Fibroblast of mammary gland (primary cell): Measurements from ENCODE around the gene SFRP2.

Experiments used
- DNase-seq: peaks from one replicate; pipeline ENCODE4 v3.0.0-alpha.2; 2010; ENCODE audit warnings: low read depth
- H3K4me3 ChIP-seq: 2 replicates; pipeline ENCODE4 v1.5.1; 2011; ENCODE audit warnings: low read depth, mild to moderate bottlenecking, low read length, moderate library complexity; ENCODE audit not compliant: control insufficient read depth
- CTCF ChIP-seq: conservative IDR thresholded peaks from 2 replicates; pipeline ENCODE4 v1.5.1; 2011; ENCODE audit warnings: low read depth, low read length, inconsistent platforms; ENCODE audit not compliant: control insufficient read depth, insufficient read depth

SFRP2 gene

GRCh38 chr4:153757407-153757806 lies 31.5 kb downstream of the SFRP2 start:
- H3K4me3 ChIP-seq = no peak overlapping the region
- DNase-seq = no peak

GRCh38 chr4:153755186-153755585 lies 33.7 kb downstream of the SFRP2 start:
- no peak overlapping the region for H3K4me3 ChIP-seq
- no peak for DNase-seq
- TF ChIP-seq CTCF = no peak

More at GRCh38 chr4:153757407-153757806, 31.5 kb downstream of the SFRP2 start:
- TF ChIP-seq CTCF = no peak

- peak; percentile 82 for DNase-seq
- peak; percentile 87 for TF ChIP-seq CTCF
Measured at GRCh38 chr4:153750197-153750817, 38.6 kb downstream of the SFRP2 start.

GRCh38 chr4:153748378-153748777 lies 40.5 kb downstream of the SFRP2 start:
- peak; percentile 88 for DNase-seq
- no peak overlapping the region for H3K4me3 ChIP-seq

More at GRCh38 chr4:153750197-153750817, 38.6 kb downstream of the SFRP2 start:
- H3K4me3 ChIP-seq = no peak overlapping the region

GRCh38 chr4:153747406-153747955 lies 41.4 kb downstream of the SFRP2 start:
- no peak overlapping the region for H3K4me3 ChIP-seq
- no peak for TF ChIP-seq CTCF
- no peak for DNase-seq

More at GRCh38 chr4:153748378-153748777, 40.5 kb downstream of the SFRP2 start:
- no peak for TF ChIP-seq CTCF

GRCh38 chr4:153745651-153746050 lies 43.2 kb downstream of the SFRP2 start:
- TF ChIP-seq CTCF = no peak
- DNase-seq = no peak
- H3K4me3 ChIP-seq = no peak overlapping the region
